NCI-H1092 treated with DMSO at 0.1 percent for 48 hours (cell line): ENCODE data around the gene CYP2S1.
A peak's percentile ranks its signal among the peaks of the same experiment; 100 is the strongest.

Source experiments
- DNase-seq: peaks from one replicate; lab custom pipeline; 2025; lab: John Stamatoyannopoulos, UW

The CYP2S1 gene

DNA sequence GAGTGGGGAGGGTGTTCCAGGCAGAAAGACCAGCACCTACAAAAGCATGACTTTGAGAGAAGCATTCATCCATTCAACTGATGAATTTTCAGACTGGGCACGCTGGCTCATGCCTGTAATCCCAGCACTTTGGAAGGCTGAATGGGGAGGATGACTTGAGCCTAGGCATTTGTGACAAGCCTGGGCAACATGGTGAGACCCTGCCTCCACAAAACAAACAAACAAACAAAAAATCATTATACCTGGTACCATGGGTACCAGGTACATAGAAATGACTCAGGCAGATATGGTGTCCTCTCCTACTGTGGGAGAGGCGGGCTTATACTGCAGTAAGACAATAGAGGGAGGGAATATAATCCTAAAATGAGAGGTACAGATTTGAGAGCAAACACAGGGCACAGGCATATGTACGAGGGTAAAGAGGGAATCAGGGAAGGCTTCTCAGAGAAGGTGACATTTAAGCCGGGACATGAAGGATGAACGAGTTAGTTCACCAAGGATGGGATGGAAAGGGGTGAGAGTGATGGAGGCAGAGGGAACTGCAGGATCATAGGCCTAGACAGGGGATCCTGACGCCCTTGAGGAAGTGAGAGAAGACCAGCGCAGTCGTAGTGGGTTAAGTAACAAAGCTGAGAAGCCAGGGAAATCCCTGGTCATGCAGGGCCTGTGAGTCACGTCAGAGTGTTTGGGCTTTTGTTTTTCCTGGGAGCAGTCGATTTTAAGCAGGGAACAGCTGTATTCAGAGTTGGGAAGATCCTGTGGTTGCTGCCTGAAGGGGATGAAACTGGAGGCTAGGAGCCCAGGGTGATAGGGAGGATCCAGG, 2.9 kb downstream of the CYP2S1 start:
- DNase-seq: no peak

DNA sequence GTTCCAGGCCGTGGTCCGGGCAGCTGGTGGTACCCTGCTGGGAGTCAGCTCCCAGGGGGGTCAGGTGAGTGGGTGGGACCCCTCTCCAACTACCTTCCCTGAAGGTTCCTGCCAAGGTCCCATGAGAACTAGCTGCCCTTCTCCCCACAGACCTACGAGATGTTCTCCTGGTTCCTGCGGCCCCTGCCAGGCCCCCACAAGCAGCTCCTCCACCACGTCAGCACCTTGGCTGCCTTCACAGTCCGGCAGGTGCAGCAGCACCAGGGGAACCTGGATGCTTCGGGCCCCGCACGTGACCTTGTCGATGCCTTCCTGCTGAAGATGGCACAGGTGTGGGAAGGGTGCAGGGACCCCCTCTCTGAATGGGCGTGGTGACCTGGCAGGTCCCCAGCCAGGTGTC, 5.5 kb downstream of the CYP2S1 start:
- no peak for DNase-seq

DNA sequence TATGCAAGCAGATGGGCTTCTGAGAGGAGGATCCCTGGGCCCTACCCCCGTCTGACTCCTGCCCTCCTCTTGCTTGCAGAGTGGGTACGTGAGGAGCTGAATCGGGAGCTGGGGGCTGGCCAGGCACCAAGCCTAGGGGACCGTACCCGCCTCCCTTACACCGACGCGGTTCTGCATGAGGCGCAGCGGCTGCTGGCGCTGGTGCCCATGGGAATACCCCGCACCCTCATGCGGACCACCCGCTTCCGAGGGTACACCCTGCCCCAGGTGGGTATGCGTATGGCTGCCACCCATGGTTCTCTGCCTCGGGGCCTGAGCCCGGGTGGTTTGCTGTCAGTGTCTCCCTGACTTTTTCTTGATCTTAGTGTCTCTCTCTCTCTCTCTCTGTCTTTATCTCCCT, 10.4 kb downstream of the CYP2S1 start:
- no peak for DNase-seq

DNA sequence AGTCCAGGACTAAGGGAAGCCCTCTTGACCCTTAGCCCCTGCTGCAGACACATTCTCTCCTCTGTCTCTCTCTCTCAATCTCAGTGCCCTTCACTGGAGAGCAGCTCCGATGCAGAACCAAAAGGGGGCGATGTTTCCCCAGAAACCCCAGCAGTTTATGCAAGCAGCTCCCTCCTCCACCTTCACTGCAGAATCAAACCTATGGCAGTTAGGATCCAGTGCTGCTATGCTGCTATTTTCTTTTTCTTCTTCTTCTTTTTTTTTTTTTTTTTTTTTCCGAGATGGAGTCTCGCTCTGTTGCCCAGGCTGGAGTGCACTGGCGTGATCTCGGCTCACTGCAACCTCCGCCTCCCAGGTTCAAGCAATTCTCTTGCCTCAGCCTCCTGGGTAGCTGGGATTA, 11.3 kb downstream of the CYP2S1 start:
- DNase-seq: peak; percentile 23

DNA sequence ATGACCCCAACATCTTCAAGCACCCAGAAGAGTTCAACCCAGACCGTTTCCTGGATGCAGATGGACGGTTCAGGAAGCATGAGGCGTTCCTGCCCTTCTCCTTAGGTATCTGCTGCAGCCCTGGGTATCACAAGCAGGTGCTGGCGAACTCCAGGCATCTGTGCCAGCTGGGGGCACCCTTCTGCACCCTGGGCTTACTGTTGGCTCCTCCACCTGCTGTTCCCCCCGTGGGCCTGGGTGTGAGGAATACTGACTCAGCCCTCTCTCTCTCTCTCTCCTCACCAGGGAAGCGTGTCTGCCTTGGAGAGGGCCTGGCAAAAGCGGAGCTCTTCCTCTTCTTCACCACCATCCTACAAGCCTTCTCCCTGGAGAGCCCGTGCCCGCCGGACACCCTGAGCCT, 13.0 kb downstream of the CYP2S1 start:
- DNase-seq: no peak

DNA sequence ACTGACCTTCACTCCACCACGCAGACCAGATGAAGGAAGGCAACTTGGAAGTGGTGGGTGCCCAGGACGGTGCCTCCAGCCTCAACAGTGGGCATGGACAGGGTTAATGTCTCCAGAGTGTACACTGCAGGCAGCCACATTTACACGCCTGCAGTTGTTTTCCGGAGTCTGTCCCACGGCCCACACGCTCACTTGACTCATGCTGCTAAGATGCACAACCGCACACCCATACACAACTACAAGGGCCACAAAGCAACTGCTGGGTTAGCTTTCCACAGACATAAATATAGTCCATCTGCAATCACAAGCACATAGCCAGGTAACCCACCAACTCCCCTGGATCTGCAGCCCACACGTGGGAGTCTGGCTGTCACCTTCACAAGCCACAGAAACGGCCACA, 13.4 kb downstream of the CYP2S1 start:
- no peak for DNase-seq

DNA sequence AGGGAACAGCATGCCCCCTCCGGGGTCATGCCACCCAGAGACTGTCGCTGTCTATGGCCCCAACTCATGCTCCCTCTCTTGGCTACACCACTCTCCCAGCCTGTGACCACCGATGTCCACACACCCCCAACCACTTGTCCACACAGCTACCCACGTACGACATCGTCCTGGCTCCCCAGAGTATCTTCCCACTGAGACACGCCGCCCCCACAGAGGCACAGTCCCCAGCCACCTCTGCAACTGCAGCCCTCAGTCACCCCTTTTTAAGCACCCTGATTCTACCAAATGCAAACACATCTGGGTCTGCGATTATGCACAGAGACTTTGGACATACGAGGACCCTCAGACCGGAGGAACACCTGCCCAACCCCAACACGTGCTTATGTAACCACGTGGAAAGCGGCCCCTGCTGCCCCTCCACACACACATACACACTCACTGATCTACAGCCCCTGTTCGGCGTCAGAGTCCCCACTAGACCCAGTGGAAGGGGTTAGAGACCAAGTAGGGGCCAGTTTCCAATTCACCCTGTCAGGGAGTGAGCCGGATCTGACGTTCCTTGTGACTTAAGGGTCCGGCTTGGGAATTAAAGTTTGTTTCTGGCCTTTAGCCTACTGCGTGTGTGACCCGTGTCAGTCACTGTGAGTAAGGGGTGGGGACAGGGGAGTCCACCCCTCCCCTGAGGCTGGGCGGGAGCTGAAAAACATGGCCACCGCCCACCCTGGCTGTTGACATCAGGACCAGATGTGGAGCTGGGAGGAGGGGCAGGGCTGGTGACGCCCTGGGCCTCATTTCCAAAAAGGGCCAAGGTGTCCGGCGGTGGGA, 14.1 kb downstream of the CYP2S1 start:
- no peak for DNase-seq

DNA sequence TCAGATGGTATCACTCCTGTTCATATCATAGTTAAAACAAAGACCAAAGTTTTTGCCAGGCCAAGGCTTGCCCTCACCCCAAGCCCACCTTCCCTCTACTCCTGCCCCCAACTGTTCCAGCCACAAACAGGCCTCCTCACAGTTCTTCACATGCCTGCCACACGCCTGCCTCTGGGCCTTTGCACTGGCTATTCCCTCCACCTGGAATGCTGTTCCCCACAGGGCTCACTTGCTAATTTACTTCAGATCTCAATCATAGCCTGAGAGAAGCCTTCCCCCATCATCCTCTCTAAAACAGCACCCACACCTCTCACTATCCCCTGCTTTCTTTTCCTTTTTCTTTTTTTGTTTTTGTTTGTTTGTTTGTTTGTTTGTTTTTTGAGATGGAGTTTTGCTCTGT, 21.1 kb downstream of the CYP2S1 start:
- no peak for DNase-seq

DNA sequence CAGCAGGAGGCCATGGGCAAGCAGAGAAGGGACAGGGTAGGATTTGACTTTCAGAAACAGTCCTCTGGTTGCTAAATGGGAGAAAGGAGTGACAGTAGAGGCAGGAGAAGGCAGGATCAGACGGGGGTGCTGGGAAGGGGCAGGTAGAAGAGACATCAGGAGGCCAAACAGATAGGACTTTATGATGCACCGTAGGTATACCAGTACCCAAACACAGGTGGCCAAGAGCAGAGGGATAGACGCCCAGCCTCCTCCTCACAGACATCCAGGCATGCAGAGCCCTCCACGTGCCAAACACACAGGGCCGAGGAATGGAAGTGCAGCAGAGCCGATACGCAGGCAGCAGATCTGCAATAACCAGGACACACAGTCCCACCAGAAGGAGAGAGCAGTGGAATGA, 24.7 kb downstream of the CYP2S1 start:
- no peak for DNase-seq

DNA sequence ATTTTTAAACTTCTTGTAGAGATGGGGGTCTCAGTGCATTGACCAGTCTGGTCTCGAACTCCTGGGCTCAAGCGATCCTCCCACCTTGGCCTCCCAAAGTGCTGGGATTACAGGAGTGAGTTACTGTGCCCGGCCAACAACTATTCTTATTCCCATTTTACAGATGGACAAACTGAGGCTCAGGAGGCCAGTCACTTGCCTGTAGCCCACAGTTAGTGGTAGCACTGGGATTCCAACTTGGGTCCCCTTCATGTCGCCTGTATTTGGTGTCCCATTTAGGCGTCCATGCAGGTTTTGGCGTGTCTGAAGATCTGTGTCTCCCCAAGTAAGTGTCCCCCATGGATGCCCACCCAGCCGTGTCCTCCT, 25.2 kb downstream of the CYP2S1 start:
- no peak for DNase-seq

DNA sequence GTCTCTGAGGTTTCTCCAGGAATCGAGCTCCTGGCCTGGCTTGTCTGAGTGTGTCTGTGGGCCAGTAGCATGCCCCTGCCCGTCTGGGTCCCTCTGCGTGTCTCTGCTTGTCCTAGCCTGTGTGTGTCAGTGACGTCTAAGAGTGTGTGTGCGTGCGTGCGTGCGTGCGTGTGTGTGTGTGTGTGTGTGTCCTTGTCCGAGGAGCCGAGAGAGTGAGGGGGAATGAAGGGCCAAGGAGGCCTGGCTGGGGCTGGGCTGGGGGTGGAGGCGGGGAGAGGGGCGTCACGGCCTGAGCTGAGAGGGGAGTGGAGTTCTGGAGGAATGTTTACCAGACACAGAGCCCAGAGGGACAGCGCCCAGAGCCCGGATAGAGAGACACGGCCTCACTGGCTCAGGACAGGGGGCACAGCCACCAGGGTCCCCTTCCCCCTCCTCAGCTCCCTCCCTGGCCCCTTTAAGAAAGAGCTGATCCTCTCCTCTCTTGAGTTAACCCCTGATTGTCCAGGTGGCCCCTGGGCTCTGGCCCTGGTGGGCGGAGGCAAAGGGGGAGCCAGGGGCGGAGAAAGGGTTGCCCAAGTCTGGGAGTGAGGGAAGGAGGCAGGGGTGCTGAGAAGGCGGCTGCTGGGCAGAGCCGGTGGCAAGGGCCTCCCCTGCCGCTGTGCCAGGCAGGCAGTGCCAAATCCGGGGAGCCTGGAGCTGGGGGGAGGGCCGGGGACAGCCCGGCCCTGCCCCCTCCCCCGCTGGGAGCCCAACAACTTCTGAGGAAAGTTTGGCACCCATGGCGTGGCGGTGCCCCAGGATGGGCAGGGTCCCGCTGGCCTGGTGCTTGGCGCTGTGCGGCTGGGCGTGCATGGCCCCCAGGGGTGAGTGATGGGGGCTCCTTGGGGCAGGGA, 25.8 kb downstream of the CYP2S1 start, which contains the start of gene AXL:
AXL (plus strand) TSS at position 609 of the 893 bp plus-strand sequence; CDS start at position 779, 170 bp downstream.
- no peak for DNase-seq

DNA sequence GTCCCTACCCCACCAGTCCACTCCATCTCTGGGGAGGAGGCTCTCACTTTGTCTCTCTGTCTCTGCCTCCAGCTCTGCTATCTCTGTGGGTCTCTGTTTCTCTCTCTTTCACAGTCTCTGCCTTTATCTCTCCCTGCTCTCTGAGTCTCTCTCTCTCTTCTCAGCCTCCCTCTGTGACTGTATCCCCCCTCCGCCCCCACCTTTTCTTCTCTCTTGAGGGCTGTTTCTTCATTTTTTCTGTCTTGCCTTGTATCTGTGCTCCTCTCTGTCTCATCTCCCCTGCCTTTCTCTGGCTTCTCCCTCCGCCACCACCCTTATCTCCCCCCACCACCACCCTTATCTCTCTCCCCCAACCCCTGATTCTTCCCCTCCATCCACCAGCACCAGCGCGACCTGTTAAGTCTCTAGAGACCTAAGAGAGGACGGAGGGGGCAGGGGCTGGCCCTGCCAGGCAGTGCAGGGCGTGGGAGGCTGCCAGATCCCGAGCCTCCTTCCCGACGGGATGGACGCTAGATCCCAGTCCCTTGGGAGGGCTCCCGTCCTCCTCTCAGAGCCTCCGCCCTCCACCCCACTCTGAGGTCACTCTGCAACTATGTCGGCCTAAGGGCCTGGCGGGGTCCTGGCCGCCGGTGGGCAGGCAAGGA, 27.0 kb downstream of the CYP2S1 start:
- no peak for DNase-seq

DNA sequence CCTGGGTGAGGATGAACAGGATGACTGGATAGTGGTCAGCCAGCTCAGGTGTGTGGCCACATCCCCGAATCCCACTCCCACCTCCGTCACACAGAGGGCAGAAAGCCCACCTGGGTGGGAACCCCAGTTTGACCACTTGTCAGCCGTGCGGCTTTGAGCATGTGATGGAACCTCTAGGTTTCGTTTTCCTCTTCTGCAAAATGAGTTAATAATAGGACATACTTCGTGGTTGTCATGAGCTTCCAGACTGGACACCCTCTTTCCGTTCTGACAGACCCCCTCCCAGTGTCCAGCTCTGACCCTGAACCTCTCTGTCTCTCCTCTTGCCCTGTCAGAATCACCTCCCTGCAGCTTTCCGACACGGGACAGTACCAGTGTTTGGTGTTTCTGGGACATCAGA, 27.8 kb downstream of the CYP2S1 start:
- no peak for DNase-seq

DNA sequence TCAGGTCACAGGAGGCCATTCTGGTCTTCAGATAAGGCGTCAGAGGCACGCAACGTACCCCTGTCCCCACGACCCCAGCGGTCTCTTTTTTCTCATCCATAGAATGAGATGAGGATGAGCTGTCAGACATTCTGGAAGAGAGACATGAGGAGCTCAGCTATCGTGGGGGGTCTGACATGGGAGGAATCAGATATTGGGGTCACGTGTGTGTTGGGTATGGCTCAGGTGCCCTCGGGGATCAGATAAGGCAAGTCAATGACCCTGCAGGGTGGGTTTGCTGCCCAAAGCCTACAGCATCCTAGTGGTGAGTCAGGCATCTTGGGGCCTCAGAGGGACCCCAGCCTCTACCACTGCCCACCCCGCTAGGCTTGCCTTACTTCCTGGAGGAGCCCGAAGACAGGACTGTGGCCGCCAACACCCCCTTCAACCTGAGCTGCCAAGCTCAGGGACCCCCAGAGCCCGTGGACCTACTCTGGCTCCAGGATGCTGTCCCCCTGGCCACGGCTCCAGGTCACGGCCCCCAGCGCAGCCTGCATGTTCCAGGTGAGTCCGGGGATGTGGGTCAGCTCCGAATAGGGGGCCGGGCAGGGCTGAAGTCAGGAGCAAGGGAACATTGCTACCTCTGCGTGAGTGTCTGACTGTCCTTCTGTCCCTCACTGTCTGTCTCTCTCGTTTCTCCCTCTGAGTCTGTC, 28.6 kb downstream of the CYP2S1 start:
- DNase-seq: no peak

DNA sequence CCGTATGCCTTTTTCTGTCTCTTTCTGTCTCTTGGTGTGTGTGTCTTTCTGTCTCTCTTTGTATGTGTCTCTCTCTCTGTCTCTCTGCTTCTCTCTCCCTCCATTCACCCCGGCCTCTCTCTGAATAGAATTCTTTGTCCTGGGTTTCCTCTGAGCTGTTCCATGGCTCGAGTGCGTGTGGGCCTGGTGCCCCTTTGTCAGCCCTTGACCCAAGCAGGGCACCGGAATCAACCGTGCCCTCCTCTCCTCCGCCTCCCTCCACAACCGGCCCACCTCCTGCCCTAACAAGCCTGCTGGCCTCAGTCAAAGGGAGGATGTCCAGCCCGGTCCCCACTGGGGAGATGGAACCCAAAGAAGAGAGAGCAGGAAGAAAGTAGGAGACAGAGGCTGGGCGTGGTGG, 29.2 kb downstream of the CYP2S1 start:
- no peak for DNase-seq

DNA sequence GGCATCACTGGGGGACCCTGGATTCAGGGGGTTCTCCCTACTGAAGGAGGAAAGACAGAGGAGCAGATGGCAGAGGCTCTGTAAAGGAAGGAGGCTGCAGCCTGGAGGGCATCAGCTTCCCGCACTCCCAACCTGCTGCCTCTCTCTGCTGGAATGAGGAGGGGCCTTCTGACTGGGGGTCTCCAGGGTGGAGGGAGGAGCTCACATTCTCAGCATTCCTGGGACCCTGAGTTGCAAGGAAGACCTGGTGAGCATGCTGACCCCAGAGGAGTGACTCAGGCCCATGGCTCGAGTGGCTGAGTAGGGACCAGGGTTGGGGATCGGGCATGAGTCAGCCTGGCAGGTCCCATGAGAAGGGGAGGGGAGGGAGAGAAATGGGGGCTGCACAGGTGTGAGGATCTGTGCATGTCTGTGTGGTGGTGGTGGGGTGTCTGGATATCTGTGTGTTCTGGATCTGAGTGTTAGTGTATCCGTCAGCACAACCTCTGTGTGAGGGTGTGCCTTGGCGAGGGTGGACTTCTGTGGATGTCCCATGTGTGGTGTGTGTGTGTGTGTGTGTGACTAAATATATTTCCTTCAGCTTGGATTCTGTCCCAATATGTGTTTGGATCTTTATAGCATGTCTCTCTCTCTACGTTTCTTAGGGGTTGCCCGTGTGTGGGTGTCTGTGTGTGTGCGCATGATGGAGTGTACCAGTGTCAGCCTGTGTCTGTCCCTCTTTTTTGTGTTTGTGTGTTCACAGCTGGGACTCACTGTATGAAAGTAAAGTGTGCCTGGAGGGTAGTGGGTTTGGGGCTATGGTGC, 30.6 kb downstream of the CYP2S1 start:
- DNase-seq: no peak

DNA sequence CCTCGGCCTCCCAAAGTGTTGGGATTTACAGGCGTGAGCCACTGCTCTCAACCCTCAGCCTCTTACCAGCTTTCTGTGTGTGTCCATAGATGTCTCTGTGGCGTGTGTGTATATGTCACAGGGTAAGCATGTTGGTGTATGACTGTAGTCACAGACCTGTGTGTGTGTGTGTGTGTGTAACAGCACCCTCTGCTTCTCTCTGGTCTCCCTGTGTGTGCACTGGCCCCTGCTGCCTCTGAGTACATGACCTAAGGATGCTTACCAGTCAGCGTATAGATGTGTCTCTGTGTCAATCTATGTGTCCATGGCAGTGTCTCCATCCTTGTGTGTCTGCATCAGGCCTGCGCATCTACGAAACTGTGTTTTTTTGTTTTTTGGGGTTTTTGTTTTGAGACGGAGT, 31.6 kb downstream of the CYP2S1 start:
- DNase-seq: no peak

DNA sequence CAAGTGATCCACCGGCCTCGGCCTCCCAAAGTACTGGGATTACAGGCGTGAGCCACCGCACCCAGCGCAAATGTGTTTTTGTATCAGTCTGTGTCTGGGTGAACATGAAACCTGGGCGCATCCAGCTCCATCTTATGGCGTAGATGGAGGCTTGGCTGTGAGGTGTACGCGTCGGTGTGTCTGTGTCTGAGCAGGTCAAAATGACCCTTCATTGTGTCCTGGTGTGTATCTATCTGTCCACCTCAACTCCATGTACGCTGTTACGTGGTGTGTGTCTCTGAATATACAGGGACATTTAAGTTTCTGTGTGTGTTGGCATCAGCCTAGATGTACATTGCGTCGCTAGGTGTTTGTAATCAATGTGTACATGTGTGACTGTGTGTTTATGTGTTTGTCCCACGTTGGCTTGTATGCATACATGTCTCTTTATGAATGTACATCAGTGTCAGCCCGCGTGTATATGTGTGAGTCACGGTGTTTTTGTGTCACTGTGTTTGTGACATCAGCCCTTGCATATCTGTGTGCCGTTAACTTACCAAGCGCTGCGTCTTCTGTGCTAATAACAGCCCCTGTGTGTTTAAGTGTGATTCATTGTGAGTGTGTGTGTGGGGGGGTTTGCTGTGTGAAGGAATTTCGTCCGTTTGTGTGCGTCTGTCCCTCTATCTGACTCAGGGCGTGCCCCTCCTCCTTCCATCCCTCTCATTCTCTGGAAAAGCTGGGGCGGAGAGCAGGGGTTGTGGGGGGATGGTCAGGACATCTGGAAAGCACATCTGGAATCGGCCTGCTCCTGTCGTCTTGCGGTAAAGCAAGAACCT, 32.4 kb downstream of the CYP2S1 start:
- DNase-seq: no peak

DNA sequence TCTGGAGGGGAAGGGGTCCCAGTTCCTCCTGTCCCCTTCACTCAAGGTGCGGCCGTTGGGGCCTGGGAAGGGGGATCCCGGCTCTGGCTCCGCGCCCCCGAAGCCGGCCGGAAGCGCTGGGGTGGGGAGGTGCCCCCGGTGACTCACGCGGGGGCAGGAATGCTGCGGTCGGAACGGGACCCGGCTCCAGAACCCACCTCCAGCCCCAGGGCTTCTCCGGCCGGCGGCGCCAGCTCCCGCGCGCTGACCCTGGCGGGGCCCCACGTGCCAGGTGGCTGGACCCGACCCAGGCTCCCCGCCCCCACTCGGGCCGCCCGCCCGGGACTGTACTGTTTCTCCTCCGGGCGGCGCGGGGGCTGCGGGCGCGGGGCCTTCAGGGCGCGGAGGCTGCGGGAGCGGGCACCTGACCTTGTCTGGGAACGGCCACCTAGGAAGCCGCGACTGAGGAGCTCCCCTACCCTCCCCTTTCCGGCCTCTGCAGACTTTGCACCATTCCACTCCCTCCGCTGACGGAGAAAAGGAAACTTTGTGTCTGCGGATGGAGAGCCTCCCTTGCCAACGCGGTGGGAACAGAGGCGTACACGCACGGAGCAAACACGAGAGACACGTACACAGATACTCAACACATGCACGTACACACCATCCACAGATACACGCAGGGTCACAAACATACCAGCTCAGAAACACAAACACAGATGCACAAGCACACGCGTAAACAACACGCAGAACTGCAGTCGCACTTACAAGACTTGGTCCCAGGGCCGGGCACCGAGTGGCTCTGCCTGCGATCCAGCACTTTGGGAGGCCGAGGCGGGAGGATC, 33.2 kb downstream of the CYP2S1 start:
- no peak for DNase-seq
